ENCODE measurements around the gene VAV2.

GRCh38 chr9:134037641-134038040 is 45.5 kb upstream of the VAV2 start:
- TF ChIP-seq CTCF (conservative IDR thresholded peaks at IDR 0.05; ENCODE audit: low read depth in 2 of 2) = no peak
- no peak for TF ChIP-seq ZNF462 (CRISPR knock-in tag; IDR thresholded peaks at IDR 0.05)
- TF ChIP-seq EZH2 (IDR thresholded peaks at IDR 0.05; ENCODE audit: low read depth, unreplicated experiment) = no peak
- no peak for TF ChIP-seq POLR2AphosphoS5 (IDR thresholded peaks at IDR 0.05; ENCODE audit: low read depth)
- no peak for TF ChIP-seq CREB1 (CRISPR knock-in tag; IDR thresholded peaks at IDR 0.05; ENCODE audit: low read depth)
- TF ChIP-seq JUNB (IDR thresholded peaks at IDR 0.05; ENCODE audit: unreplicated experiment) = no peak
- TF ChIP-seq ZNF114 (CRISPR knock-in tag; IDR thresholded peaks at IDR 0.05) = no peak
- no peak for TF ChIP-seq ETS1 (IDR thresholded peaks at IDR 0.05)

All from GM23338 (cell line).